ENCODE measurements around the gene ZNF709.
"Not testable (repeated sequence)": the region's sequence is repeated elsewhere in the genome, so short reads cannot be mapped to it uniquely, and the experiment has no call there.

The ZNF709 gene

DNA sequence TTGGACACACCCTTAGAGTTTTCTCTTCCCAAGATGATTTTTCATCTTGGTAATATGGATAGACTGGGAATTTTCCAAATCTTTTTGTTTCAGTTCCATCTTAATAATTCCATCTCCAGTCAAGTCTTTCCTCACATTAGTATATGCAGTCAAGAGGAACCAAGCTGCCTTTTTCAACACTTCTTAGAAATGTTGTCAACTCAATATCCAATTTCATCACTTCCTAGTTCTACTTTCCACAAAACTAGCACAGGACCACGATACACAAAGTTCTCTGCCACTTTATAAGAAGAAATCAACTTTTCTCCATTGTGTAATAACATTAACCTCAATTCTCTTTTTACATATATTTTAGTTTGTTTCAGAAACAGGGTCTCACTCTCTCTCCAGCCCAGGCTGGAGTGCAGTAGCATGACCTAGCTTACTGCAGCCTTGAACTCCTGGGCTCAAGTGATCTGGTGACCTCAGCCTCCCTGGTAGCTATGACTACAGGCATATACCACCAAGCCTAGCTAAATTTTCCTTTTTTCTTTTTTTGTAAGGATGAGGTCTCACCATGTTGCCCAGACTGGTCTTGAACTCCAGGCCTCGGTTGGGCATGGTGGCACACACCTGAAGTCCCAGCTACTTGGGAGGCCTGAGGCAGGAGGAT, 59.3 kb downstream of the ZNF709 start:
- H3K27ac Mint-ChIP-seq, result no peak overlapping the region
- H3K9me3 Mint-ChIP-seq, result peaks cover 40% of the 10 kb centered on the region
- no peak overlapping the region for H3K4me3 Mint-ChIP-seq
- no peaks in the 10 kb centered on the region for H3K4me1 Mint-ChIP-seq (ENCODE audit: low read depth)
- no peaks in the 10 kb centered on the region for H3K27me3 Mint-ChIP-seq
- no peak for DNase-seq
- peaks cover 87% of the 10 kb centered on the region for H3K36me3 Mint-ChIP-seq (ENCODE audit: low read depth)

DNA sequence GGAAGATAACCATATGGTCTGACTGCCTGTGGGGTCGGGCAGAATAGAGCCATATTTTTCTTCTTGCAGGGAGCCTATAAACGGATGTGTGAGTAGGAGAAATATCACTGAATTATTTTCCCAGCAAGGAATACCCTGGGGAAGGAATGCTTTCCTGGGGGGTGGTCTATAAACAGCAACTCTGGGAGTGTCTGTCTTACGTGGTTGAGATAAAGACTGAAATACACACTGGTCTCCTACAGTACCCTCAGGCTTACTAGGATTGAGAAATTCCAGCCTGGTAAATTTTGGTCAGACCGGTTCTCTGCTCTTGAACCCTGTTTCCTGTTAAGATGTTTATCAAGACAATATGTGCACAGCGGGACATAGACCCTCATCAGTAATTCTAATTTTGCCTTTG, 67.3 kb downstream of the ZNF709 start:
- not testable (repeated sequence) for H3K4me1 Mint-ChIP-seq (ENCODE audit: low read depth); H3K27ac Mint-ChIP-seq; H3K4me3 Mint-ChIP-seq; H3K27me3 Mint-ChIP-seq; DNase-seq
- Mint-ChIP-seq H3K36me3 (ENCODE audit: low read depth) (peaks cover 63% of the 10 kb centered on the region), H3K9me3 (peaks cover 40% of the 10 kb centered on the region)

GRCh38 chr19:12411893-12412292, 72.7 kb downstream of the ZNF709 start:
- no peak for DNase-seq
- Mint-ChIP-seq H3K4me3 (no peak overlapping the region), H3K36me3 (ENCODE audit: low read depth) (peaks cover 20% of the 10 kb centered on the region), H3K27me3 (no peaks in the 10 kb centered on the region), H3K4me1 (ENCODE audit: low read depth) (no peaks in the 10 kb centered on the region), H3K9me3 (peaks cover 22% of the 10 kb centered on the region), H3K27ac (no peak overlapping the region)

Measured in activated T-cell treated with anti-CD3 and anti-CD28 coated beads, Interleukin-2, amount 50 U/mL, for 24 hours (primary cell).